Upper lobe of right lung (tissue), 1 donor: ENCODE results near the gene MT1F. TPM values are rescaled to one million over a fixed set of nuclear protein-coding genes. Genes with fewer than 3 reads are reported as not detected.
"Not testable (repeated sequence)": the region's sequence is repeated elsewhere in the genome, so short reads cannot be mapped to it uniquely, and the experiment has no call there.

ENCODE experiments used
- ATAC-seq: fragments of 200-7000 bp; cut with Tn5 transposase; one replicate; pipeline ENCODE4 v1.9.1; 2020; ENCODE audit warnings: mild to moderate bottlenecking, moderate library complexity
- DNase-seq: peaks from one replicate; pipeline ENCODE4 v3.0.0-alpha.2; 2020
- H3K27ac ChIP-seq: fragments of 200-600 bp; one replicate; pipeline ENCODE4 v1.8.0; 2022
- H3K27me3 ChIP-seq: fragments of 200-600 bp; one replicate; pipeline ENCODE4 v1.8.0; 2022; ENCODE audit warnings: mild to moderate bottlenecking
- H3K36me3 ChIP-seq: fragments of 200-600 bp; one replicate; pipeline ENCODE4 v1.8.0; 2022
- H3K4me1 ChIP-seq: fragments of 200-600 bp; one replicate; pipeline ENCODE4 v1.8.0; 2022
- H3K4me3 ChIP-seq: fragments of 200-600 bp; one replicate; pipeline ENCODE4 v1.8.0; 2022; ENCODE audit warnings: mild to moderate bottlenecking
- H3K9me3 ChIP-seq: fragments of 200-600 bp; one replicate; pipeline ENCODE4 v1.8.0; 2022
- intact Hi-C: fragments of 100-400 bp; cut with DNase I; formaldehyde crosslinking; loops from one replicate; pipeline ENCODE4 v1.11.0; 2022
- total RNA-seq: library from RNA; stranded (reverse); fragmentation: NEBNext Ultra II Directional; extraction: Animal tissue kit (Norgen Biotek cat#: 25700); gene quantifications from one replicate; pipeline ENCODE4 v1.2.1, GENCODE V29; 2021
- TF ChIP-seq, protein P1 (sequence below): fragments of 200-600 bp; IDR thresholded peaks from one replicate; pipeline ENCODE4 v1.8.0; 2022; ENCODE audit warnings: antibody characterized with exemption
- donor health status: DM: no; HTN: yes; CAD: no; lungs with severe emphysema.

The MT1F gene
- total RNA-seq, 1 donor from 2014 or later: 9.1 TPM

GRCh38 chr16:56669840-56670619 is 12.3 kb downstream of the MT1F start:
- no peak overlapping the region for H3K4me3 ChIP-seq
- intact Hi-C loops: no loop called here

DNA sequence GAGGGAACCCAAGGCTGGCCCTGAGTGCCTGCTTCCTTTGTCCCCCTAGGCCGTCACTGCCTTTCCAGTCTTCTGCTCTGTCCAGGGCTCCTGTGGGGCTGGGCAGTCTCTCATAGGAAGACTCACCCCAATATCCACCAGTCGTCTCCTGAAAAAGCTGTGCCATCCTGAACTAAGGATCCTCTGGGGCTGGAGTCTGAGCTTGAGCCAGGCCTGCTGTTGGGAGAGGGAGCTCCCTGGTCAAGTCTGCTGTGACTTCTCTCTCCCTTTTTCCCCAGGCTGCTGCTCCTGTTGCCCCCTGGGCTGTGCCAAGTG is 12.8 kb downstream of the MT1F start:
- ATAC-seq (no peak), DNase-seq (no peak)
- TF ChIP-seq, protein P1, sequence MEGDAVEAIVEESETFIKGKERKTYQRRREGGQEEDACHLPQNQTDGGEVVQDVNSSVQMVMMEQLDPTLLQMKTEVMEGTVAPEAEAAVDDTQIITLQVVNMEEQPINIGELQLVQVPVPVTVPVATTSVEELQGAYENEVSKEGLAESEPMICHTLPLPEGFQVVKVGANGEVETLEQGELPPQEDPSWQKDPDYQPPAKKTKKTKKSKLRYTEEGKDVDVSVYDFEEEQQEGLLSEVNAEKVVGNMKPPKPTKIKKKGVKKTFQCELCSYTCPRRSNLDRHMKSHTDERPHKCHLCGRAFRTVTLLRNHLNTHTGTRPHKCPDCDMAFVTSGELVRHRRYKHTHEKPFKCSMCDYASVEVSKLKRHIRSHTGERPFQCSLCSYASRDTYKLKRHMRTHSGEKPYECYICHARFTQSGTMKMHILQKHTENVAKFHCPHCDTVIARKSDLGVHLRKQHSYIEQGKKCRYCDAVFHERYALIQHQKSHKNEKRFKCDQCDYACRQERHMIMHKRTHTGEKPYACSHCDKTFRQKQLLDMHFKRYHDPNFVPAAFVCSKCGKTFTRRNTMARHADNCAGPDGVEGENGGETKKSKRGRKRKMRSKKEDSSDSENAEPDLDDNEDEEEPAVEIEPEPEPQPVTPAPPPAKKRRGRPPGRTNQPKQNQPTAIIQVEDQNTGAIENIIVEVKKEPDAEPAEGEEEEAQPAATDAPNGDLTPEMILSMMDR: no peak
- H3K27me3 ChIP-seq: peaks cover 63% of the 10 kb centered on the region
- peaks cover 8% of the 10 kb centered on the region for H3K4me1 ChIP-seq
- no peaks in the 10 kb centered on the region for H3K36me3 ChIP-seq
- H3K4me3 ChIP-seq: no peak overlapping the region
- intact Hi-C loops: no loop called here
- no peak overlapping the region for H3K27ac ChIP-seq
- H3K9me3 ChIP-seq: no peaks in the 10 kb centered on the region

More at GRCh38 chr16:56669840-56670619, 12.3 kb downstream of the MT1F start:
- Histone ChIP-seq H3K9me3 (no peaks in the 10 kb centered on the region), H3K27me3 (peaks cover 61% of the 10 kb centered on the region), H3K4me1 (peaks cover 8% of the 10 kb centered on the region), H3K27ac (no peak overlapping the region), H3K36me3 (no peaks in the 10 kb centered on the region)
- TF ChIP-seq, protein P1: no peak
- DNase-seq (no peak), ATAC-seq (peak; percentile 27)

DNA sequence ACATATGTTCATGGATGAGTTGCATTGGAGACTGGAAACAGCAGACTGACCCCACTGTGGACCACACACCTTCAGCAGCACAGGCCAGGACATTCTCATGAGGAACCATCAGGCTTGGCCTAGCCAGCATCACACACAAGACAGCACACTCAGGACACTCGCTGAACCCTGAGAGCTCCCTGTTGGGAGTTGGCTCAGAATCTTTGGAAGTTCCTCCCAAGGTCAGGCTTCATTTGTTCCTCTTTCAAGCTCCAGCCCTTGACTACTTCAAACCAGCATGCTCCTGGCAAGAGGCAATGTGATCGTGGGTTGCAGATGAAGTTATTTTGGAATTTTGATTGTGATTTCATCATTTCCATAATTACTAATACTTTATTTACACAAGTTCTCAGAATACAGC is 13.9 kb downstream of the MT1F start:
- DNase-seq, H3K4me3 ChIP-seq, ATAC-seq, H3K27ac ChIP-seq, H3K36me3 ChIP-seq, intact Hi-C loops, H3K9me3 ChIP-seq: not testable (repeated sequence)
- Histone ChIP-seq H3K4me1 (peaks cover 14% of the 10 kb centered on the region), H3K27me3 (peaks cover 68% of the 10 kb centered on the region)

DNA sequence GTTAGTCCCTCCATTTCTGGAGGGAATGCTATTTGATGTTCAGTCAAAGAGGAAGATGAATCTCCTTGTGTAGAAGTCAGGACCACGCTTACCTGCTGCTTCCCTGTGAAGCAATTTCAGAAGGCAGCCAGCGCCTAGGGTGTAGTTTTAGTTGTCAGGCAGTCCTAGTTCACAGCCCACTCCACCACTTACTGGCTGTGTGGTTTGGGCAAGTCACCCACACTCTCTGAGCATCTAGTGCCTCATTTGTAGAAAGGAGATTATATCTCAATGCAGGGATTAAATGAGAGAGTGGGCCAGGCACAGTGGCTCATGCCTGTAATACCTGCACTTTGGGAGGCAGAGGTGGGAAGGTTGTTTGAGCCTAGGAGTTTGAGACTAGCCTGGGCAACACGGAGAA is 14.4 kb downstream of the MT1F start:
- intact Hi-C loops, H3K27ac ChIP-seq, H3K4me3 ChIP-seq, H3K36me3 ChIP-seq, ATAC-seq, DNase-seq, H3K9me3 ChIP-seq: not testable (repeated sequence)
- H3K27me3 ChIP-seq: peaks cover 66% of the 10 kb centered on the region
- H3K4me1 ChIP-seq: peaks cover 14% of the 10 kb centered on the region

DNA sequence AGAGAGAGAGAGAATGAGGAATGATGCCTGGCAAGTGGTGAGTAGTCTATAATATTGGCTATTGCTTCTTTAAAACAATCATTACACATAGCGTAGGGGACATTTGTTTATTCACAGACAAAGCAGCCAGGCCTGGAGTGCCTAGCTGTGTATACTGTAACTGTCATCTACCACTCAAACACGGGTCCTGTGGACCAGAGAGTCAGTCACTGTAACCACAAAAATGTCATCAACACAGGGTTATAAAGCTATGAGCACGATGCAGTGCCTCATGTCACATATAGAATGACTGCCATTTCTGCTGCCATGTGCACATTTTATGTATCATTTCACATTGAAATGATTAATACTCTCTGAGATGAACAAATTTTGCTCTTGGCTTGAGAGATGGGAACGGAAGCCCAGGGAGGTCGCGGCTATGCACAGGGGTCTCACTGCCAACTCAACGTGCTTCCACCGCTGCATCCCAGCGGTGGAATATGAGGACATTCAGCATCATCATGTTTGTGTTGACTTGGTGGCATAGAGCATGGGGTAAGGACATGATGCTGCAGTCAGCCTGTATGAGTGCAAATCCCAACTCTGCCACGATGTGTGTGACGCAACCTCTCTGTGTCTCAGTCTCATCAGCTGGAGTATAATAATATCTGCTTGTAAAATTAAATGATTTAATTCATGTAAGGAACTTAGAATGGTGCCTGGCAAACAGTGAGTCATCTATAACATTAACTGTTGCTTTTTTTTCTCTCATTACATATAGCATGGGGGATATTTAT is 15.2 kb downstream of the MT1F start:
- TF ChIP-seq, protein P1: no peak
- peaks cover 58% of the 10 kb centered on the region for H3K27me3 ChIP-seq

GRCh38 chr16:56673921-56674320 is 16.2 kb downstream of the MT1F start:
- TF ChIP-seq, protein P1: peak; percentile 63
- DNase-seq: no peak
- peaks cover 48% of the 10 kb centered on the region for H3K27me3 ChIP-seq

More for the DNA sequence above, 15.2 kb downstream of the MT1F start:
- no peak for DNase-seq
- intact Hi-C loops: no loop called here
- no peak for ATAC-seq
- Histone ChIP-seq H3K36me3 (no peaks in the 10 kb centered on the region), H3K4me3 (no peak overlapping the region), H3K27ac (no peak overlapping the region), H3K9me3 (no peaks in the 10 kb centered on the region), H3K4me1 (peaks cover 14% of the 10 kb centered on the region)

DNA sequence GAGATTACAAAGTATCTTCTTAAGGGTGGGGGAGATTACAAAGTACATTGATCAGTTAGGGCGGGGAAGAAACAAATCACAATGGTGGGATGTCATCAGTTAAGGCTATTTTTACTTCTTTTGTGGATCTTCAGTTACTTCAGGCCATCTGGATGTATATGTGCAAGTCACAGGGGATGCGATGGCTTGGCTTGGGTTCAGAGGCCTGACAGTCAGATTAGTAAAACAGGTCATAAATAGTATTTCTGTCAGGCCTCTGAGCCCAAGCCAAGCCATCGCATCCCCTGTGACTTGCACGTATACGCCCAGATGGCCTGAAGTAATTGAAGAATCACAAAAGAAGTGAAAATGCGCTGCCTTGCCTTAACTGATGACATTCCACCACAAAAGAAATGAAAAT is 16.8 kb downstream of the MT1F start:
- H3K9me3 ChIP-seq, ATAC-seq, H3K4me3 ChIP-seq, DNase-seq, H3K36me3 ChIP-seq, intact Hi-C loops, H3K27ac ChIP-seq: not testable (repeated sequence)
- Histone ChIP-seq H3K4me1 (peaks cover 10% of the 10 kb centered on the region), H3K27me3 (peaks cover 42% of the 10 kb centered on the region)

More at GRCh38 chr16:56673921-56674320, 16.2 kb downstream of the MT1F start:
- Histone ChIP-seq H3K4me1 (peaks cover 14% of the 10 kb centered on the region), H3K4me3 (no peak overlapping the region), H3K27ac (no peak overlapping the region), H3K9me3 (no peaks in the 10 kb centered on the region), H3K36me3 (no peaks in the 10 kb centered on the region)
- intact Hi-C loops: no loop called here
- ATAC-seq: peak; percentile 69
